ENCODE measurements around the gene UBE2E2.

The UBE2E2 gene

DNA sequence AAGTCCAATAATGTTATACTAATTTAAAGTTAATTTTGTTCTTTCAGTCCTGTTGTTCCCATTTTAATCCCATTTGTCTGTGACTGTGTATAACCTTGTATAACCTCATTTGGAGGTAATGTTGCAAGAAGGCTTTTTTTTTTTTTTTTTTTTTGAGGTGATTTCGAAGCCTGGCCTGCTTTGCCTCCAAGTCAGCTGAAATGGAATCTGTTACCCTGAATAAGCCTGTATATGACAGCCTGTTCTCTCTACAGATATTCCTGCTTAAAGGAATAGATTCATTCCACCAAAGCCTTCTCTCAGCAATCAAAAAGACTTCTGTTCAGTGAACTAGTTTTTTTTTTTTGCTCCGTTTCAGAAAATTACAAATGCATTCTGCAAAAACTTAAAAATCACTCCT, 330.9 kb downstream of the UBE2E2 start:
- no peak for DNase-seq (ENCODE audit: low read depth in 2 of 2)

GRCh38 chr3:23537101-23537551, 334.0 kb downstream of the UBE2E2 start:
- DNase-seq (ENCODE audit: low read depth in 2 of 2): no peak

DNA sequence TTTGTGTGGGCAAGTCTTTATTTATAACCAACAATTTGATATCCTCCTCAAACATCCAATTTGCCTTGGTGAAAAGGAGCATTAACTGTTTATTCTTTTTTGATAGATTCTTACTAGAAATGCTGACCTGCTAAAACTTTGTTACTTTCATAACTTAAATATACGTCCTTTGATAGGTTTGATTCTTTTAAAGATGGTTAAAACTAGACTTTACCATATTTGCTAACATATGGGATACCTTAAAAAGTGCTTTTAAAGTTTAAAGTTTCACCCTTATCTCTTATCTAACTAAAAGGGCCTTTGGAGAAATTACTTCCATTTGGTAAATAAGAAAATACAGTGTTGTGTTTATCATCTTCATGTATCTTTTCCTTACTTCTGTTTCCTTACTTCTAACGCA, 336.1 kb downstream of the UBE2E2 start:
- no peak for DNase-seq (ENCODE audit: low read depth in 2 of 2)

- DNase-seq (ENCODE audit: low read depth in 2 of 2): no peak
Measured at GRCh38 chr3:23540600-23540999, 337.5 kb downstream of the UBE2E2 start.

DNA sequence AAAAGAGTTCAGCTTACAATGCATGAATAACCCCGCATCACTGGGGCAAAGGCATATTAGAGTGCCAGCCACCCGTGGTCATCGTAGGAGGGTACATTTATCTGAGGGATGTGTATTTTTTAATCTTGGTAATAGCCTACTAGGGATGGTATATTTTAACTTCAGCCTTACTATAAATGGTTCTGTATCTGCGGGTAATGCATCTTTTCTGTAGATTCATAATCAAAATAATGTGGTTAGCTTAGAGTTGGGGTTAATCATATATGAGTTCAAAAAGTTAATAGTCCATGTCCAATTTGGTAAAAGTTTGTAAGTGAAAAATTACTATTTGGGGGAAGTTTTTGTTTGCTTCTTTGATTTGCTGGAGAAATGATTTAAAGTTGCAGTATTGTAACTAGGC, 339.0 kb downstream of the UBE2E2 start:
- no peak for DNase-seq (ENCODE audit: low read depth in 2 of 2)

DNA sequence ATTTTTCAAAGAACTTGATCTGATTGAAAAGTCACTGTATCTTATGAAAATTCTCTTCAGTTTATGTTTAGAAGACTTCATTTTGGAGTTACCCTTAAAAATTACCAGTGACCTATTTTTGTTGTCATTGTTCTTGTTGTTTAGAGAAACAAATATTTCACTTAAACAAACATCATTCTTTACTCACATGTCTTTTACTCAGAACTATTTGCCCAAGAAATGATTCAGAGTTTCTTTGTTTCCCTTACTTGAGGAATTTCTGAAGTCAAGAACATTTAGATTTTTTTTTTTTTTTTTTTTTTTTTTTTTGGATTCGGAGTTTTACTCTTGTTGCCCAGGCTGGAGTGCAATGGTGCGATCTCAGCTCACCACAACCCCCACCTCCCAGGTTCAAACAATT, 343.1 kb downstream of the UBE2E2 start:
- DNase-seq (ENCODE audit: low read depth in 2 of 2): no peak

GRCh38 chr3:23547905-23548650, 345.0 kb downstream of the UBE2E2 start:
- DNase-seq (ENCODE audit: low read depth in 2 of 2): no peak

DNA sequence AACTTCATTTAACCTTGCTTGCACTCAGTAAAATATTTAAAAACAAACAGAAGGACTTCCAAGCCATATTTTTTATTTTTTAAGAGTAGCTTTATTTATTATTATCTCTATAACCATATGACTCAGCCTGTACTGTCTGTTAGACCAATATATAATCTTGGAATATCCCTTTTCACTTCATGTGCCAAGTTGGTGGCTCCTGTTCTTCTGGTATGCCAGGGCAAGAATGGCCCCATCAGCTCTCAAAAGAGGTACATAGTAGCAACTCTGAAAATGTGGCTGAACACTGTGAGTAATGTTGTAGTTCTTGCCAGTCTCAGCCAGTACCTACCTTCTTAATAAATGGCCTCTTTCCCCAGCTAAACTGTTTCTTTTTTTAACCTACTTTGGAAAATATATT, 345.6 kb downstream of the UBE2E2 start:
- DNase-seq (ENCODE audit: low read depth in 2 of 2): no peak

DNA sequence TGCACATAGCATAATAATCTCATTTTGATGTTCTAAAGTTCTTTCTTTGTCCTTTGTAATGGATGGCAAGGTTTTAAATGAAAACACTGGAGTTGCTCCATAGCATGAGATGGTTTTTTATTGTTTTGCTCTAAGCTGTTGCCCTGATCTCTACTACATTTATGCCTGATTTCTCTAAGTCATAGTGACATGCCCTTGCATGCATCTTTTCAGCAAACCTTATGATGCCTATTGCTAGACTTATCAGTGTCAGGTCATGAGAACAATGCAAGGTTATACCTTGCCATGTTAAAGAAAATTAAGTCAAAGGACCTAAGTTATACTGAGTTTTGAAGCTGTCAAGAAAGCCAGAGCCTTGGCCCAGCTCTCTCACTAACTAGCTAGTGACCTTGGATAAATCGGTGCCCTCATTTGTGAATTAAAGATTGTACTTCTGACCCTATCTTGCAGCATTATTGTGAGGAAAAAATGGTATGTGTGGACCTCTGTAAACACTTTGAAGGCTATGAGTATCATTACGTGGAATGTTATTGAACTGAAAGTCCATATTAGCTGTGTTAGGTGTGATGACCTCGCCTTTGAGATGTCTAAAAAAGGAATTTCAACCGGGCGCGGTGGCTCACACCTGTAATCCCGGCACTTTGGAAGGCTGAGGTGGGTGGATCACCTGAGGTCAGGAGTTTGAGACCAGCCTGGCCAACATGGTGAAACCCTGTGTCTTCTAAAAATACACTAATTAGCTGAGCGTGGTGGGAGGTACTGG, 346.2 kb downstream of the UBE2E2 start:
- DNase-seq (ENCODE audit: low read depth in 2 of 2): no peak

DNA sequence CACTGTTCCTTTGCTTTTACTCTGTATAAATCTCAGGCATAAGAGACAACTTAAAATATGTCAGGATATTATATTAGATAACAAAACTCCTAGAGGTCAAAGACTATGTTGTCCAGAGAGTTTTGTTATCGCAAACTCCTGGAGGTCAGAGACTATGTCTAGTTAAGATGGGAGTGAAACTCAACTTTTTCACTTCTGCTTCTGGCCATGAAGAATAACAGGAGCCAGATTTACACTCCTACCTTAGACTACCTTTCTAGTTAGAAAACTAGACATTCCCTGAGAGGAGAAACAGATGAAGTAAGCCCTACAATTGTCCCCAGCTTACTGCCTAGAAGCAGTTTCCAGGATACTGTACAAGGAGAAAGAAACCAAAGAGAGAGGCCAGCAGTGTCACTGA, 347.3 kb downstream of the UBE2E2 start:
- no peak for DNase-seq (ENCODE audit: low read depth in 2 of 2)

DNA sequence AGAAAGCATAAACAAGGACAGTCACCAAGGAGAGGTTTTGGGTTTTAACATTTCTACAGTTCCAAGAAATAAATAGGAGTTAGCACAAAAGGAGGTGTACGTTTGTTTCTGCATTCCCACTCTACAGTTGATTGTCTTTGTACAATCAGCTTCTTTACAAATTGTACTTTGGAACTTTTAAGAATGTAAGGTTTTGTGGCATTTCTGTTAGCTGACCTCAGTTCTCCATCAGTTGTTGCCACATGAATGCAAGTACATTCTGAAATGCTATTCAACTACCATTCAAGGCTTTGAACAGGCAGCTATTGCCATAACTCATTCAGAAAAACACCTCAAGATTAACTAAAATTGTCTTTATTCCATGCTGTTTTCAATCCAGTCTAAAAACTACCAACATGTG, 349.4 kb downstream of the UBE2E2 start:
- no peak for DNase-seq (ENCODE audit: low read depth in 2 of 2)

GRCh38 chr3:23553353-23553752, 350.2 kb downstream of the UBE2E2 start:
- no peak for DNase-seq (ENCODE audit: low read depth in 2 of 2)

DNA sequence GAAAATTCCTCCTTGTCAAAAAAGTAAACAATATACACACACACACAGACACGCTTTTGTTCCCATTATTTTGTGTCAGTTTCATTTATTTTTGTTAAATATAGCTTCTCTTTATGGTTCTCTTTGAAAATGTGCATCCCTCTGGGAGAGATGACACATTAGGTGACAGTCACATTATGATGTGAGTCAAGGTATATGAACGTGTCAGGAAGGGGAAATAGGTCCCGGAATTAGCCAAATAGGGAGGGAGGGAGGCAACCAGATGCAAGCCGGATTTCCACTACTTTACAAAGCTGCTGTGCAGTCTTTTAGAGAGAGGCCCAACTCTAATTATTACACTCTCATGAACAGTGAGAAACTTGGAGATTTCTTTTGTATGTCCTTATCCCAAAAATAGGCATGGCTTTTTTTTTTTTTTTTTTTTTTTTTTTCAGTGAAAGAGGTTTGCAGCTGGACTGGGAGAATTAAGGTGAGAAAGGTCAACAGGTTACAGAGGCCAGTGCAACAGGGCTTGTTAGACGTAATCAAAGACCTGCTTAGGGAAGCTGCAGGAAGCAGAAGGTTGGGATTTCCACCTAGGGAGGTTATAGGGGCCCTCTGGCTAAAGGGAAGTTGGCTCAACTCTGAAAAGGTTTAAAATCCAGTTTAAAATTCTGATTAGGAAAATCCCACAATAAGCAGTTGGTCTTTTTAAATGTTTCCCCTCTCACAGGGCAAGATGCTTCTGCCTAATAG, 362.1 kb downstream of the UBE2E2 start:
- no peak for DNase-seq (ENCODE audit: low read depth in 2 of 2)

DNA sequence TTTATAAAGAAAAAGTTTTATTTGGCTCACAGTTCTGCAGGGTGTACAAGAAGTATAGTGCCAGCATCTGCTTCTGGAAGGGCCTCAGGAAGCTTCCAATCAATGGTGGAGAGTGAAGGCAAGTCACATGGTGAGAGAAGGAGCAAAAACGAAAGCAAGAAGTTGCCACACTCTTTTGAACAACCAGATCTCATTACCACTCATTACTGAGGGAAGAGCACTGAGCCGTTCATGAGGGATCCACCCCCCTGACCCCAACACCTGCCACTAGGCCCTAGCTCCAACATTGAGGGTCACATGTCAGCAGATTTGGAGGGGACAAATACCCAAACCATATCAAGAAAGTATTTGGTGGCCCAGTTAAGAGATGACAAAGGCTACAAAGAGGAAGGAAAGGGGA, 363.4 kb downstream of the UBE2E2 start:
- DNase-seq (ENCODE audit: low read depth in 2 of 2): no peak

DNA sequence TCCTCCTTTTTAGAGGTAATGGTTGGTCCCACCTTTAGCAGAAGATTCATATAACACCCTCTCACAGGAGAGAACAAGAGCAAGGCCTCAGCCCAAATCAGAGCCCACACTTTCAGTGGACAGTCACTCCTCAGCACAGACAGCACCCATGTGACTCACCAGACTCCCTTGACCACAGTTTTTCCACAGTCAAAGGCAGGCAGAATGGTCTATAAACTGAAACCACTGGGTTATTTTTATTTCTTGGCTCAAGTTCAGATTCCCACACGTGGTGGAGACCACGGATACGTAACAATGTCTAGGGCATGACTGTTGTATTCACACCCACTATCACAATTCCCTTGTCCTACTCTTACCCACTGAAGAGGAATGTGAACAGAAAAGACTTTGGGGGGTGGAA, 364.8 kb downstream of the UBE2E2 start:
- no peak for DNase-seq (ENCODE audit: low read depth in 2 of 2)

GRCh38 chr3:23573827-23574226, 370.7 kb downstream of the UBE2E2 start:
- no peak for DNase-seq (ENCODE audit: low read depth in 2 of 2)

- no peak for DNase-seq (ENCODE audit: low read depth in 2 of 2)
Measured at GRCh38 chr3:23574822-23575315, 371.7 kb downstream of the UBE2E2 start.

- no peak for DNase-seq (ENCODE audit: low read depth in 2 of 2)
Measured at GRCh38 chr3:23575697-23576096, 372.6 kb downstream of the UBE2E2 start.

- no peak for DNase-seq (ENCODE audit: low read depth in 2 of 2)
Measured at GRCh38 chr3:23576379-23576959, 373.3 kb downstream of the UBE2E2 start.

- DNase-seq (ENCODE audit: low read depth in 2 of 2): no peak
Measured at GRCh38 chr3:23580096-23580713, 377.1 kb downstream of the UBE2E2 start.

DNA sequence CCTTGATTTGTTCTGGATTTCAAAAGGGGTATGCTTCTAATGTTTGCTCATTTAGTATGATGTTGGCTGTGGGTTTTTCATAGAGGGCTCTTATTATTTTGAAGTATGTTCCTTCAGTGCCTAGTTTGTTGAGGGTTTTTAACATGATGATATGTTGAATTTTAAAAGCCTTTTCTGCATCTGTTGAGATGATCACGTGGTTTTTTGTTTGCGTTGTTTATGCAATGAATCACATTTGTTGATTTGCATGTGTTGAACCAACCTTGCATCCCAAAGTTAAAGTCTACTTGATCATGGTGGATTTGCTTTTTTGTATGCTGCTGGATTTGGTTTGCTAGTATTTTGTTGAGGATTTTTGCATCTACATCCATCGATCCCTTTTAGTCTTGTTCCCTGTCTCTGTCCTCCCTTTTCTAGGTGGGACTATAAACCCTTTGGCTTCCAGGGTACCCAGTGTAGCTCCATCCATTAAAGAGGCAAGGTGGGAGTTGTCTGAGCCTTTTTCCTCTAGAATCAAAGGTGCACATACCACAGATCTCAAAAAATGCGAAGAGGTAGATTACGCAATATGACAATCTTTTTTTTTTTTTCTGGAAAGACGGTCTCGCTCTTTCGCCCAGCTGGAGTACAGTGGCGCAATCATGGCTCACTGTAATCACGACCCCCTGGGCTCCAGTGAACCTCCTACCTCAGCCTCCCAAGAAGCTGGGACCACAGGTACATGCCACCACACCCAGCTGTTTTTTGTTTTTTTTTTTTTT, 381.0 kb downstream of the UBE2E2 start:
- no peak for DNase-seq (ENCODE audit: low read depth in 2 of 2)

All from stimulated activated CD4-positive, alpha-beta T cell treated with anti-CD3 and anti-CD28 coated beads, Interleukin-15, amount 100 ng/mL, for 48 hours (primary cell).